ENCODE data around the gene GDI1.

The GDI1 gene

GRCh38 chrX:154484255-154485149 is 47.5 kb downstream of the GDI1 start:
- no peak for DNase-seq

GRCh38 chrX:154485150-154486051 is 48.4 kb downstream of the GDI1 start:
- DNase-seq: no peak

GRCh38 chrX:154486052-154486395 is 49.1 kb downstream of the GDI1 start:
- DNase-seq: no peak

- peak in 1 of 2 experiments; percentile 4 for DNase-seq
Observed at GRCh38 chrX:154486396-154487207, 49.6 kb downstream of the GDI1 start, which contains the start of gene UBL4A. UBL4A (minus strand) TSS chrX:154486615; CDS start chrX:154486584, 31 bp downstream.

- DNase-seq: no peak
Observed at GRCh38 chrX:154487518-154488290, 50.8 kb downstream of the GDI1 start.

GRCh38 chrX:154488336-154489075 is 51.6 kb downstream of the GDI1 start:
- DNase-seq: no peak

GRCh38 chrX:154489182-154489581 is 52.2 kb downstream of the GDI1 start:
- DNase-seq: no peak

- DNase-seq: no peak
Observed at GRCh38 chrX:154490021-154490413, 53.1 kb downstream of the GDI1 start.

GRCh38 chrX:154490414-154491083 is 53.6 kb downstream of the GDI1 start, which contains the start of gene SLC10A3:
SLC10A3 (minus strand) TSS chrX:154490629; CDS start chrX:154488940, 1,689 bp downstream.
- DNase-seq: peak; percentile 69 to 74
